Liver (tissue), 9 donors: ENCODE results near the gene EFHD1. TPM values are rescaled to one million over a fixed set of nuclear protein-coding genes. Genes with fewer than 3 reads are reported as not detected.

Experiments used
- DNase-seq: peaks from one replicate; pipeline ENCODE4 v3.0.0-alpha.2; 2017; ENCODE audit warnings: low spot score
- H3K27ac ChIP-seq, 2 donors: one replicate each; pipeline ENCODE4 v1.7.0; 2013; ENCODE audit warnings: inconsistent platforms in 2 of 2, low read length in 2 of 2, control low read depth in 1 of 2, low read depth in 1 of 2, mild to moderate bottlenecking in 1 of 2
- H3K27me3 ChIP-seq, 4 donors: one replicate each; pipeline versions ENCODE4 v1.6.1 to v1.7.0; 2013; ENCODE audit warnings: low read length in 3 of 4, inconsistent platforms in 1 of 4, mild to moderate bottlenecking in 1 of 4, moderate library complexity in 1 of 4; ENCODE audit not compliant: control insufficient read depth in 4 of 4, insufficient read depth in 4 of 4
- H3K36me3 ChIP-seq, 4 donors: one replicate each; pipeline versions ENCODE4 v1.6.1 to v1.7.0; 2013; ENCODE audit warnings: low read length in 3 of 4, mild to moderate bottlenecking in 3 of 4, low read depth in 1 of 4, moderate library complexity in 1 of 4; ENCODE audit not compliant: control insufficient read depth in 4 of 4, insufficient read depth in 3 of 4
- H3K4me1 ChIP-seq, 4 donors: one replicate each; pipeline versions ENCODE4 v1.6.1 to v1.7.0; 2013; ENCODE audit warnings: low read length in 3 of 4, mild to moderate bottlenecking in 3 of 4, moderate library complexity in 1 of 4; ENCODE audit not compliant: control insufficient read depth in 4 of 4, insufficient read depth in 4 of 4
- H3K4me3 ChIP-seq, 3 donors: one replicate each; pipeline versions ENCODE4 v1.6.1 to v1.7.0; 2013; ENCODE audit warnings: low read length in 3 of 3, control low read depth in 1 of 3, low read depth in 1 of 3, mild to moderate bottlenecking in 1 of 3
- H3K9ac ChIP-seq, 2 donors: one replicate each; pipeline ENCODE4 v1.7.0; 2013; ENCODE audit warnings: low read length in 2 of 2, mild to moderate bottlenecking in 2 of 2, moderate library complexity in 2 of 2, control low read depth in 1 of 2, low read depth in 1 of 2
- H3K9me3 ChIP-seq, 4 donors: one replicate each; pipeline versions ENCODE4 v1.6.1 to v1.7.0; 2013; ENCODE audit warnings: low read length in 3 of 4; ENCODE audit not compliant: control insufficient read depth in 4 of 4
- EGR1 ChIP-seq, 2 donors: IDR thresholded peaks; 2 replicates each; pipeline ENCODE4 v1.6.1; 2016 to 2018; ENCODE audit warnings: antibody characterized with exemption in 2 of 2, low read depth in 2 of 2
- FOXA1 ChIP-seq: IDR thresholded peaks from 2 replicates; pipeline ENCODE4 v1.6.1; 2016; ENCODE audit warnings: antibody characterized with exemption
- FOXA2 ChIP-seq: IDR thresholded peaks from 2 replicates; pipeline ENCODE4 v1.6.1; 2016; ENCODE audit warnings: antibody characterized with exemption
- HNF4A ChIP-seq, 2 donors: conservative IDR thresholded peaks; 2 replicates each; pipeline ENCODE4 v1.6.1; 2016; ENCODE audit warnings: antibody characterized with exemption in 2 of 2, mild to moderate bottlenecking in 2 of 2
- HNF4G ChIP-seq: IDR thresholded peaks from 2 replicates; pipeline ENCODE4 v1.6.1; 2016; ENCODE audit warnings: antibody characterized with exemption
- JUND ChIP-seq, 2 donors: IDR thresholded peaks; 2 replicates each; pipeline ENCODE4 v1.6.1; 2016; ENCODE audit warnings: antibody characterized with exemption in 2 of 2
- NR2F2 ChIP-seq: IDR thresholded peaks from 2 replicates; pipeline ENCODE4 v1.6.1; 2016; ENCODE audit warnings: antibody characterized with exemption
- RAD21 ChIP-seq, 2 donors: IDR thresholded peaks; 2 replicates each; pipeline ENCODE4 v1.6.1; 2016; ENCODE audit warnings: antibody characterized with exemption in 2 of 2, mild to moderate bottlenecking in 2 of 2
- RXRA ChIP-seq, 2 donors: IDR thresholded peaks; 2 replicates each; pipeline ENCODE4 v1.6.1; 2017 to 2018; ENCODE audit warnings: antibody characterized with exemption in 2 of 2, mild to moderate bottlenecking in 1 of 2
- SP1 ChIP-seq: IDR thresholded peaks from 2 replicates; pipeline ENCODE4 v1.6.1; 2018; ENCODE audit warnings: antibody characterized with exemption, mild to moderate bottlenecking
- TAF1 ChIP-seq: conservative IDR thresholded peaks from 2 replicates; pipeline ENCODE4 v1.6.1; 2016; ENCODE audit warnings: antibody characterized with exemption, mild to moderate bottlenecking
- YY1 ChIP-seq: IDR thresholded peaks from 2 replicates; pipeline ENCODE4 v1.6.1; 2016; ENCODE audit warnings: antibody characterized with exemption, mild to moderate bottlenecking
- WGBS: extraction: QIAGEN DNeasy Blood & Tissue Kit; methylation state at CpG from one replicate; pipeline ENCODE4 v1.1.7; 2013; 5-methylcytosine and 5-hydroxymethylcytosine counted together
- polyA plus RNA-seq, 2 donors: library from polyadenylated mRNA; stranded (reverse) in 1 of 2; unstranded in 1 of 2; fragments of 200-250 nt in 1 of 2; fragments of >200 nt in 1 of 2; fragmentation: Nextera tagmentation in 1 of 2; extraction: Ambion mirVana in 1 of 2; gene quantifications; one replicate each; pipeline versions ENCODE4 v1.2.1 to v1.2.3, GENCODE V29; 2013 to 2015
- total RNA-seq, 2 donors: library from RNA; depleted of rRNA; stranded (reverse); fragments of >200 nt; gene quantifications; one replicate each; pipeline ENCODE4 v1.2.3, GENCODE V29; 2014
- TF ChIP-seq, protein P1 (sequence below): fragments of 150-350 bp; IDR thresholded peaks from 2 replicates; pipeline ENCODE4 v1.5.1; 2017; ENCODE audit warnings: improper control_type of control experiment, low read depth, low read length; ENCODE audit not compliant: missing input control
- TF ChIP-seq, protein P2 (sequence below): IDR thresholded peaks from 2 replicates; pipeline ENCODE4 v1.6.1; 2016; ENCODE audit warnings: antibody characterized with exemption
- TF ChIP-seq, protein P3 (sequence below): IDR thresholded peaks from 2 replicates; pipeline ENCODE4 v1.6.1; 2016; ENCODE audit warnings: antibody characterized with exemption, mild to moderate bottlenecking
- TF ChIP-seq, protein P4 (sequence below): IDR thresholded peaks from 2 replicates; pipeline ENCODE4 v1.6.1; 2016; ENCODE audit warnings: antibody characterized with exemption
- TF ChIP-seq, protein P5 (sequence below): IDR thresholded peaks from 2 replicates; pipeline ENCODE4 v1.6.1; 2016; ENCODE audit warnings: antibody characterized with exemption
- donor health status: healthy.
- donor health status: healthy.
- donor health status: healthy.
- donor health status: healthy.
- donor health status: healthy.

Gene EFHD1
- total and polyA plus RNA-seq, 4 donors, result 3.3 to 28.5 (median 10.3) TPM

DNA sequence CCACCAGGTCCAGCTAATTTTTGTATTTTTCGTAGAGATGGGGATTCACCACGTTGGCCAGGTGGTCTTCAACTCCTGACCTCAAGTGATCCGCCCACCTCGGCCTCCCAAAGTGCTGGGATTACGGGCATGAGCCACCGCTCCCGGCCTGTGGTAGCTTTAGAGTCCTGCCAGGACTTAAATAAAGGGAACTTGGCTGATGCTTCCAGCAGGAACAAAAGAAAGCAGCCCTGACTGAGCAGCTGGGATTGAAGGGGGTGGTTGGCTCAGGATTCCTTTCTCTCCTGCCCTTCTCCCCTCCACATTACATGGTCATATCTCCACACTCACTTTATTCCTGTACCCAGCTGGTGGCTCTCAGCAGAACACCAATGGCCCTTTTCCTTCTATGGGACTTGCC lies 20.0 kb downstream of the EFHD1 start:
- H3K27ac ChIP-seq, result peak overlapping the region in 1 of 2 donors; percentile 4
- TF ChIP-seq, protein P1, sequence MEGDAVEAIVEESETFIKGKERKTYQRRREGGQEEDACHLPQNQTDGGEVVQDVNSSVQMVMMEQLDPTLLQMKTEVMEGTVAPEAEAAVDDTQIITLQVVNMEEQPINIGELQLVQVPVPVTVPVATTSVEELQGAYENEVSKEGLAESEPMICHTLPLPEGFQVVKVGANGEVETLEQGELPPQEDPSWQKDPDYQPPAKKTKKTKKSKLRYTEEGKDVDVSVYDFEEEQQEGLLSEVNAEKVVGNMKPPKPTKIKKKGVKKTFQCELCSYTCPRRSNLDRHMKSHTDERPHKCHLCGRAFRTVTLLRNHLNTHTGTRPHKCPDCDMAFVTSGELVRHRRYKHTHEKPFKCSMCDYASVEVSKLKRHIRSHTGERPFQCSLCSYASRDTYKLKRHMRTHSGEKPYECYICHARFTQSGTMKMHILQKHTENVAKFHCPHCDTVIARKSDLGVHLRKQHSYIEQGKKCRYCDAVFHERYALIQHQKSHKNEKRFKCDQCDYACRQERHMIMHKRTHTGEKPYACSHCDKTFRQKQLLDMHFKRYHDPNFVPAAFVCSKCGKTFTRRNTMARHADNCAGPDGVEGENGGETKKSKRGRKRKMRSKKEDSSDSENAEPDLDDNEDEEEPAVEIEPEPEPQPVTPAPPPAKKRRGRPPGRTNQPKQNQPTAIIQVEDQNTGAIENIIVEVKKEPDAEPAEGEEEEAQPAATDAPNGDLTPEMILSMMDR, result no peak
- TF ChIP-seq RXRA (IDR thresholded peaks at IDR 0.05) (no peak), TAF1 (no peak), NR2F2 (no peak), FOXA1 (no peak), HNF4G (no peak), HNF4A (conservative IDR thresholded peaks at IDR 0.05) (no peak), JUND (IDR thresholded peaks at IDR 0.05) (no peak), SP1 (no peak), YY1 (no peak), FOXA2 (no peak), EGR1 (IDR thresholded peaks at IDR 0.05; ENCODE audit: low read depth in 2 of 2) (no peak), RAD21 (IDR thresholded peaks at IDR 0.05) (no peak)
- TF ChIP-seq, protein P2, sequence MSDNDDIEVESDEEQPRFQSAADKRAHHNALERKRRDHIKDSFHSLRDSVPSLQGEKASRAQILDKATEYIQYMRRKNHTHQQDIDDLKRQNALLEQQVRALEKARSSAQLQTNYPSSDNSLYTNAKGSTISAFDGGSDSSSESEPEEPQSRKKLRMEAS, result no peak
- TF ChIP-seq, protein P3, sequence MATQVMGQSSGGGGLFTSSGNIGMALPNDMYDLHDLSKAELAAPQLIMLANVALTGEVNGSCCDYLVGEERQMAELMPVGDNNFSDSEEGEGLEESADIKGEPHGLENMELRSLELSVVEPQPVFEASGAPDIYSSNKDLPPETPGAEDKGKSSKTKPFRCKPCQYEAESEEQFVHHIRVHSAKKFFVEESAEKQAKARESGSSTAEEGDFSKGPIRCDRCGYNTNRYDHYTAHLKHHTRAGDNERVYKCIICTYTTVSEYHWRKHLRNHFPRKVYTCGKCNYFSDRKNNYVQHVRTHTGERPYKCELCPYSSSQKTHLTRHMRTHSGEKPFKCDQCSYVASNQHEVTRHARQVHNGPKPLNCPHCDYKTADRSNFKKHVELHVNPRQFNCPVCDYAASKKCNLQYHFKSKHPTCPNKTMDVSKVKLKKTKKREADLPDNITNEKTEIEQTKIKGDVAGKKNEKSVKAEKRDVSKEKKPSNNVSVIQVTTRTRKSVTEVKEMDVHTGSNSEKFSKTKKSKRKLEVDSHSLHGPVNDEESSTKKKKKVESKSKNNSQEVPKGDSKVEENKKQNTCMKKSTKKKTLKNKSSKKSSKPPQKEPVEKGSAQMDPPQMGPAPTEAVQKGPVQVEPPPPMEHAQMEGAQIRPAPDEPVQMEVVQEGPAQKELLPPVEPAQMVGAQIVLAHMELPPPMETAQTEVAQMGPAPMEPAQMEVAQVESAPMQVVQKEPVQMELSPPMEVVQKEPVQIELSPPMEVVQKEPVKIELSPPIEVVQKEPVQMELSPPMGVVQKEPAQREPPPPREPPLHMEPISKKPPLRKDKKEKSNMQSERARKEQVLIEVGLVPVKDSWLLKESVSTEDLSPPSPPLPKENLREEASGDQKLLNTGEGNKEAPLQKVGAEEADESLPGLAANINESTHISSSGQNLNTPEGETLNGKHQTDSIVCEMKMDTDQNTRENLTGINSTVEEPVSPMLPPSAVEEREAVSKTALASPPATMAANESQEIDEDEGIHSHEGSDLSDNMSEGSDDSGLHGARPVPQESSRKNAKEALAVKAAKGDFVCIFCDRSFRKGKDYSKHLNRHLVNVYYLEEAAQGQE, result no peak
- TF ChIP-seq, protein P4, sequence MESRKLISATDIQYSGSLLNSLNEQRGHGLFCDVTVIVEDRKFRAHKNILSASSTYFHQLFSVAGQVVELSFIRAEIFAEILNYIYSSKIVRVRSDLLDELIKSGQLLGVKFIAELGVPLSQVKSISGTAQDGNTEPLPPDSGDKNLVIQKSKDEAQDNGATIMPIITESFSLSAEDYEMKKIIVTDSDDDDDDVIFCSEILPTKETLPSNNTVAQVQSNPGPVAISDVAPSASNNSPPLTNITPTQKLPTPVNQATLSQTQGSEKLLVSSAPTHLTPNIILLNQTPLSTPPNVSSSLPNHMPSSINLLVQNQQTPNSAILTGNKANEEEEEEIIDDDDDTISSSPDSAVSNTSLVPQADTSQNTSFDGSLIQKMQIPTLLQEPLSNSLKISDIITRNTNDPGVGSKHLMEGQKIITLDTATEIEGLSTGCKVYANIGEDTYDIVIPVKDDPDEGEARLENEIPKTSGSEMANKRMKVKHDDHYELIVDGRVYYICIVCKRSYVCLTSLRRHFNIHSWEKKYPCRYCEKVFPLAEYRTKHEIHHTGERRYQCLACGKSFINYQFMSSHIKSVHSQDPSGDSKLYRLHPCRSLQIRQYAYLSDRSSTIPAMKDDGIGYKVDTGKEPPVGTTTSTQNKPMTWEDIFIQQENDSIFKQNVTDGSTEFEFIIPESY, result no peak
- TF ChIP-seq, protein P5, sequence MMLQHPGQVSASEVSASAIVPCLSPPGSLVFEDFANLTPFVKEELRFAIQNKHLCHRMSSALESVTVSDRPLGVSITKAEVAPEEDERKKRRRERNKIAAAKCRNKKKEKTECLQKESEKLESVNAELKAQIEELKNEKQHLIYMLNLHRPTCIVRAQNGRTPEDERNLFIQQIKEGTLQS, result no peak
- no peak for DNase-seq
- no peaks in the 10 kb centered on the region for H3K27me3 ChIP-seq
- no peaks in the 10 kb centered on the region for H3K9me3 ChIP-seq
- H3K4me1 ChIP-seq, result peaks cover 0 to 26% (median 11%) of the 10 kb centered on the region in 4 donors
- no peak overlapping the region for H3K4me3 ChIP-seq
- no peaks in the 10 kb centered on the region for H3K36me3 ChIP-seq
- WGBS, result 83% methylated on average over 7 of the region's 7 CpGs
- H3K9ac ChIP-seq, result no peak overlapping the region

DNA sequence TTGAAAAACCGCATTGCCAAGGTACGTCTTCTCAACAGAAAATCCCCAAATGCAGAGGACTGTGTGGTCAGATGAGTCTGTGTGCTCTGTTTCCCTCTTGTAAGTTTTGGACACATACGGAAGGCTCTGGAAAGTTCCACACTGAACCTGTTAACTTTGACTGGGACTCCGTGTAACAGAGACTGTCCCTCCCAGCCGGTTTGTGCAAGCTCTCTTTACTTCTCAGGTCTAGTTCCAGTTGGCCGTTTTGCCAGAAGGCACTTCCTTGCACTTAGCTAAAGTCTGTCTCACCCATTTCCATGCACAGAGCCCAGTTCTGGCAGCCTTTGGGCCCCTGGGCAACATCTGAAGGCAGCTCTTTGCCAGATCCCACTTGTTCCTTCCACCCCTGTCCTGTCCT lies 22.0 kb downstream of the EFHD1 start:
- Histone ChIP-seq H3K27ac (peak overlapping the region; percentile 78 to 93), H3K9ac (peak overlapping the region; percentile 33 to 67)
- no peak for DNase-seq
- TF ChIP-seq SP1, result no peak
- TF ChIP-seq, protein P4, result peak; percentile 78
- TF ChIP-seq, protein P3, result peak; percentile 88
- TF ChIP-seq FOXA1, result peak; percentile 99
- peak in 1 of 2 donors; percentile 62 for TF ChIP-seq JUND (IDR thresholded peaks at IDR 0.05)
- peak in 1 of 2 donors; percentile 72 for TF ChIP-seq EGR1 (IDR thresholded peaks at IDR 0.05; ENCODE audit: low read depth in 2 of 2)
- no peak for TF ChIP-seq HNF4G

More for the DNA sequence above, 22.0 kb downstream of the EFHD1 start:
- WGBS, result 35% methylated on average over 6 of the region's 6 CpGs
- Histone ChIP-seq H3K4me3 (no peak overlapping the region), H3K9me3 (no peaks in the 10 kb centered on the region), H3K36me3 (no peaks in the 10 kb centered on the region), H3K4me1 (peaks cover 0 to 26% (median 11%) of the 10 kb centered on the region in 4 donors), H3K27me3 (no peaks in the 10 kb centered on the region)
